ENCODE measurements around the gene AUTS2.

Gene AUTS2

GRCh38 chr7:70015353-70015752, 417.1 kb downstream of the AUTS2 start:
- DNase-seq (ENCODE audit: low read depth in 1 of 2, low spot score in 1 of 2): no peak
- TF ChIP-seq SPI1 (IDR thresholded peaks at IDR 0.05; ENCODE audit: borderline replicate concordance, low read depth): no peak
- TF ChIP-seq, protein P1, sequence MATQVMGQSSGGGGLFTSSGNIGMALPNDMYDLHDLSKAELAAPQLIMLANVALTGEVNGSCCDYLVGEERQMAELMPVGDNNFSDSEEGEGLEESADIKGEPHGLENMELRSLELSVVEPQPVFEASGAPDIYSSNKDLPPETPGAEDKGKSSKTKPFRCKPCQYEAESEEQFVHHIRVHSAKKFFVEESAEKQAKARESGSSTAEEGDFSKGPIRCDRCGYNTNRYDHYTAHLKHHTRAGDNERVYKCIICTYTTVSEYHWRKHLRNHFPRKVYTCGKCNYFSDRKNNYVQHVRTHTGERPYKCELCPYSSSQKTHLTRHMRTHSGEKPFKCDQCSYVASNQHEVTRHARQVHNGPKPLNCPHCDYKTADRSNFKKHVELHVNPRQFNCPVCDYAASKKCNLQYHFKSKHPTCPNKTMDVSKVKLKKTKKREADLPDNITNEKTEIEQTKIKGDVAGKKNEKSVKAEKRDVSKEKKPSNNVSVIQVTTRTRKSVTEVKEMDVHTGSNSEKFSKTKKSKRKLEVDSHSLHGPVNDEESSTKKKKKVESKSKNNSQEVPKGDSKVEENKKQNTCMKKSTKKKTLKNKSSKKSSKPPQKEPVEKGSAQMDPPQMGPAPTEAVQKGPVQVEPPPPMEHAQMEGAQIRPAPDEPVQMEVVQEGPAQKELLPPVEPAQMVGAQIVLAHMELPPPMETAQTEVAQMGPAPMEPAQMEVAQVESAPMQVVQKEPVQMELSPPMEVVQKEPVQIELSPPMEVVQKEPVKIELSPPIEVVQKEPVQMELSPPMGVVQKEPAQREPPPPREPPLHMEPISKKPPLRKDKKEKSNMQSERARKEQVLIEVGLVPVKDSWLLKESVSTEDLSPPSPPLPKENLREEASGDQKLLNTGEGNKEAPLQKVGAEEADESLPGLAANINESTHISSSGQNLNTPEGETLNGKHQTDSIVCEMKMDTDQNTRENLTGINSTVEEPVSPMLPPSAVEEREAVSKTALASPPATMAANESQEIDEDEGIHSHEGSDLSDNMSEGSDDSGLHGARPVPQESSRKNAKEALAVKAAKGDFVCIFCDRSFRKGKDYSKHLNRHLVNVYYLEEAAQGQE (IDR thresholded peaks at IDR 0.05; ENCODE audit: insufficient replicate concordance, low read depth): no peak
- TF ChIP-seq GABPA (IDR thresholded peaks at IDR 0.05; ENCODE audit: low read depth): no peak
- no peak for TF ChIP-seq POLR2AphosphoS5 (IDR thresholded peaks at IDR 0.05; ENCODE audit: low read depth)
- no peak for TF ChIP-seq CTCF (IDR thresholded peaks at IDR 0.05; ENCODE audit: insufficient read depth, low read length)
- H3K27me3 ChIP-seq (ENCODE audit: insufficient read depth, poor library complexity, severe bottlenecking): no peaks in the 10 kb centered on the region
- H3K4me3 ChIP-seq (replicated peaks; ENCODE audit: insufficient read depth, low read length): no peak overlapping the region
- H3K27ac ChIP-seq (replicated peaks): no peak overlapping the region

GRCh38 chr7:70016044-70016770, 417.9 kb downstream of the AUTS2 start:
- no peak overlapping the region for H3K4me3 ChIP-seq (replicated peaks; ENCODE audit: insufficient read depth, low read length)
- TF ChIP-seq SPI1 (IDR thresholded peaks at IDR 0.05; ENCODE audit: borderline replicate concordance, low read depth) (no peak), CTCF (IDR thresholded peaks at IDR 0.05; ENCODE audit: insufficient read depth, low read length) (no peak), GABPA (IDR thresholded peaks at IDR 0.05; ENCODE audit: low read depth) (no peak), POLR2AphosphoS5 (IDR thresholded peaks at IDR 0.05; ENCODE audit: low read depth) (no peak)
- TF ChIP-seq, protein P1 (IDR thresholded peaks at IDR 0.05; ENCODE audit: insufficient replicate concordance, low read depth): no peak
- no peaks in the 10 kb centered on the region for H3K27me3 ChIP-seq (ENCODE audit: insufficient read depth, poor library complexity, severe bottlenecking)
- H3K27ac ChIP-seq (replicated peaks): no peak overlapping the region
- DNase-seq (ENCODE audit: low read depth in 1 of 2, low spot score in 1 of 2): no peak

DNA sequence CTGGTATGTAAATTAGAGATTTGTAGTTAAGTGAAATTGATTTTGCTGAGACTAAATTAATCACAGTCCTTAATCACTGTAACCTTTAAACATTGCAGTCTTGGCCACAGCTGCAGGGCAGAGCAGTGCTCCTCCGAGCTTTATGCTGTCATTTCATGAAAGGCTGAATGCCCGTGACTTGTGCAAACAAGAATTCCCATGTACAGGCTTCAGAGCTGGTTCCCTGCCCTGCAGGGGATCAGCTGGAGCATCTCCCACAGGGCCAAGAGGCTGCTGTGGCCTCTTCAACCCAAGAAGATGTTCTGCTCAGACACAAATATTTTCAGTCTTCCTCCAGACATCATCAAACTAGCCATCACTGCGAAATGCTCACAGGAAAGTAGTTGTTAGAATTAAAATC, 419.1 kb downstream of the AUTS2 start:
- Histone ChIP-seq H3K4me3 (replicated peaks; ENCODE audit: insufficient read depth, low read length) (no peak overlapping the region), H3K27me3 (ENCODE audit: insufficient read depth, poor library complexity, severe bottlenecking) (no peaks in the 10 kb centered on the region), H3K27ac (replicated peaks) (no peak overlapping the region)
- TF ChIP-seq SPI1 (IDR thresholded peaks at IDR 0.05; ENCODE audit: borderline replicate concordance, low read depth): no peak
- TF ChIP-seq CTCF (IDR thresholded peaks at IDR 0.05; ENCODE audit: insufficient read depth, low read length): no peak
- TF ChIP-seq, protein P1 (IDR thresholded peaks at IDR 0.05; ENCODE audit: insufficient replicate concordance, low read depth): no peak
- no peak for DNase-seq (ENCODE audit: low read depth in 1 of 2, low spot score in 1 of 2)

Data from HL-60 (cell line).